B cell (primary cell): Measurements from ENCODE around the gene NPAT.

Experiments used
- CTCF ChIP-seq: fragments of 200-600 bp; IDR thresholded peaks from one replicate; pipeline ENCODE4 v1.8.0; 2022; ENCODE audit warnings: antibody characterized with exemption, mild to moderate bottlenecking
- EZH2 ChIP-seq: IDR thresholded peaks from 2 replicates; pipeline ENCODE4 v1.6.1; 2012; ENCODE audit warnings: borderline replicate concordance, low read depth, mild to moderate bottlenecking, moderate library complexity, low read length; ENCODE audit not compliant: insufficient read depth, poor library complexity, severe bottlenecking

- TF ChIP-seq CTCF (no peak), EZH2 (no peak)
These were observed 67.8 kb downstream of the NPAT start for GRCh38 chr11:108154591-108154990.
